NCI-H2029 (cell line): ENCODE data around the gene MAST4.

Experiments used
- DNase-seq: peaks from one replicate; lab custom pipeline; 2025; lab: John Stamatoyannopoulos, UW

MAST4 gene

DNA sequence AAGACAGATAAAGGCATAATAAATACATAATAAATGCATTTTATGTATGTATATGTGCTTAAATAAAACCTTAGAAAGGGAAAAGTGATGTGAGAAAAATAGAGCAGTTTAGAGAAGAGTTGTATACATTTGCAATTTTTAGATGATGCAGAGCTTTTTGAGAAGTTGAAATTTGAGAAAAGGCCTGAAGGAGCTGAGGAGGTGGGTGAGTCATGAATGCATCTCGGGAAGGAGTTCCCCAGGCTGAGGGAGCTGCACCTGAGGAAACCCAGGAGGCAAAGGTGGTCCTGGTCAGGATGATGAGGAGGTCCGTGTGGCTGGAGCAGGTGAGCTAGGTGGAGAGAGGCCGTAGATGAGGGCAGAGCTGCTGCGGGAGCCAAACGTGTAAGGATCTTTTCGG, 617.8 kb downstream of the MAST4 start:
- no peak for DNase-seq

DNA sequence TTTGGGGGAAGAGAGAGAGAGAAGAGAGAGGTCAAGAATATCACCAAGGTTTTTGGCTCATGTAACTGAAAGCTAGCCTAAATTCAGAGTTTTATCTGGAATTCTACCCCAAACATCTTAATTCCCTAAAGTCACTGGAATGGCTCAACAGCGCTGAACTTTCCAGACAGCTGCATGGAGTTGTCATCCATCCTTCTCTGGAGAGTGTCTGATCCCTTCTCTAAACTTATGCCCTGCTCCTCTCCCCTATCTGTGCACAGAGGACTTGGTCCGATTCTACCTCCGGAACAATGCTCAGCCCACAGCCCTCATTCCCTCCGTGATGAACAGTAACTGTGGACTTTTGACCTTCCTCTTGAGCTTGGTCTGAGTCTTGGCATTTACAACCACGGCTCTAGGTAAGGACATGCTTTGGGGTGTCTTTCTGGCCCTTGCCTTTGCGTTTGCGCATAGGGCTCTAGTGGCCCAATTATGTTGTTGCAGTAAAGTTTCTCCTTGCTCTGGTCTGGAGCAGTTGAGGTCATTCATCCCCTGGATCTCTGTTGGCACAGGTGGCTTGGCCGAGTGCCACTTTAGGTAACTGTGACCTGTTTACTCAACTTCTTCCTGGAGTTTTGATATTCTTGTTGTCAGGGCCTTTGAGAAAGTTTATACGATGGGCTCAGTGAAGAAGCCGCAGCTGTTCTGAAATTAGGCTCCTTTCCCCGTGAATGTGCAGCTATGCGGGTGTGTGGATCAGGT, 618.7 kb downstream of the MAST4 start:
- DNase-seq = peak; percentile 30

DNA sequence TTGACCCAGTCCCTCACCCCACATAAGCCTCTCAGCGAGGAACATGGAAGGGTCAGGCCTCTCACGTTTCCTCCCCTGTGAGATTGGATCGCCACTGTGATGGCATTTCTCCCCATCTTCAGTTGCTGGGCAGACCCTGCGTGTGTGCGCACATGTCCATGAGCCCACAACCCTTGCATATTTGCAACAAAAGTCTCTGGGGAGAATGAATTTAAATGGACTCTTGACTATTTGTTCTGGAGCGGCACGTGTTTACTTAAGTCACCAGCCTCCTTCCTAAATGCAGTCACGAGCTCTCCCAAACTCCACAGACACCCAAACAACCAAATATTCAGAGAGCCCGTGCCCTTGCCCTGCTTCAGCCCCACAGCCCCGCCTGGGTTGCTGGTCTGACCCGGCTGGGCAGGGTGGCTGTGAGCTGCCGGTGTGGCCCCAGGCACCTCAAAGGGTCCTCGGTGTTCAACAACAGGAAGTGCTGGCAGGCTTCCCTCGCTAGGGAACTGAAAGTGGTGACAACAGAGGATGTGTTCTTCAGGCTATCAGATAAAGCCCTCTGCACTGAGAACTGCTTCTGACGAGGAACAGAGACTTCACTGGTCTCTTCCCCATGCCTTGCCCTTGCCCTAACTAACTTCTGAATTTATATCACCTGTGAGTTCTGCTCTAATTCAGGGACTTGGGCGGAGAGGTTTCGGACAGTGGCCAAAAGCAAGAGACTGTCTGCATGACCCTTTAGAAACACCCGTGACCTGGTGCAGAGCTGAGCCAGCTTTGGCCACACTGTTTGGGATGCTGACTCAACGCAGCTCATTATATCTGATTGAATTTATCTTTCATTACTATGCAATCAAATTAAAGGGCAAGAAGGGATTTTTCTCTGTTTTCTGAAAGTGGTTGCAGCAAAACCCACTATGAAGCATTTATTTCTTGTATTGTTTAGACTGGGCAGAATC, 619.6 kb downstream of the MAST4 start:
- DNase-seq = peak; percentile 81

DNA sequence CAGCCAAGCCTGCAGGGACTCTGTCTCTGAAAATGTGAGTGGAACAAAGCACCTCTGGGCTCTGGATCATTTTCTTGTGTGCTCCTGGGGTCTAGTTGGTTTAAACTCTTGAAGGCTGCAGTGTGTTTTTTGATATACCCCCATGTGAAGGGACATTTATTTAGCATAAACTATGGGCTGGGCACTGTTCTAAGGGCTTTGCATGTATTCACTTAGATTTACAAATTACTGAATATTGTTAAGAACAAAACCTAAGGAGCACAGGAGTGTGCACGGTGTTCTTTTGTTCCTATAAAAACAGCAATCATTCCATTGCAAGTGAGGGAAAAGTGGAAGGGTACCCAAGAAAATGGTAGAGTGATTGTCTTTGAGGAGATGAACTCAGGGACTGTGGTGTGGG, 620.4 kb downstream of the MAST4 start:
- no peak for DNase-seq
